Measurements from ENCODE around the gene EXOSC7.

Gene EXOSC7

DNA sequence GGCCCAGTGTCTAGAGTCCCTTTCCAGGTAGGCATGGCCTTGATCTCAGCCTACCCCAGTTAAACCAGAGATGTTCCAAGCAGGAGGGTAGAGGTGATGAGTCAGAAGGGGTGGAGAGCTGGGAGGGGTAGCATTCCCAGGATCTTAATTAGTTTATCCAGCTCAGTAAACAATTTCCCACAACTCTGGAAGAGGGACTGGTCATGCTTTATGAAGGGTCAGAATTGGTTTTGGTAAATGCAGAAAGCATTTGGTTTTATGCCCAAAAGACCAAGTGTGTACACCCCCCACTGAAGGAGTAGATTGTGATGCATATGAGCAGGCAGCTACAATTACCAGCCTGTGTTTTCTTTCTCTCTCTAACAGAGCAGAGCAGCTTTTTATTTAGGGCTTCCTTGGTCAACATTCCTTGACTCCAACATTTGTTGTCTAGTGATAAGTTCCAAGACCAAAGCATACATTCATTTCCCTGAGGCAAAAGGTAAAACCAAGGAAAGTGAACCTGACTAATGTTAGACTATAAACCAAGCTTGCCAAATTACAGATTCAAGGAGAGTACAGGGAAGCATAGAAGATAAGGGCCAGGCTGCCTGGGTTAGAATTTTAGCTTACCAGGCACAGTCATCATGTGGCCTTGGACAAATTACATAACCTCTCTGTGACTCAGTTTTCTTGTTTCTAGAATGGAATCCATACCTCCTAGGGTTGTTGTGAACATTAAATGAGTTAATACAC, 17.6 kb downstream of the EXOSC7 start:
- H3K9ac ChIP-seq (ENCODE audit: low read depth, low read length): no peak overlapping the region

DNA sequence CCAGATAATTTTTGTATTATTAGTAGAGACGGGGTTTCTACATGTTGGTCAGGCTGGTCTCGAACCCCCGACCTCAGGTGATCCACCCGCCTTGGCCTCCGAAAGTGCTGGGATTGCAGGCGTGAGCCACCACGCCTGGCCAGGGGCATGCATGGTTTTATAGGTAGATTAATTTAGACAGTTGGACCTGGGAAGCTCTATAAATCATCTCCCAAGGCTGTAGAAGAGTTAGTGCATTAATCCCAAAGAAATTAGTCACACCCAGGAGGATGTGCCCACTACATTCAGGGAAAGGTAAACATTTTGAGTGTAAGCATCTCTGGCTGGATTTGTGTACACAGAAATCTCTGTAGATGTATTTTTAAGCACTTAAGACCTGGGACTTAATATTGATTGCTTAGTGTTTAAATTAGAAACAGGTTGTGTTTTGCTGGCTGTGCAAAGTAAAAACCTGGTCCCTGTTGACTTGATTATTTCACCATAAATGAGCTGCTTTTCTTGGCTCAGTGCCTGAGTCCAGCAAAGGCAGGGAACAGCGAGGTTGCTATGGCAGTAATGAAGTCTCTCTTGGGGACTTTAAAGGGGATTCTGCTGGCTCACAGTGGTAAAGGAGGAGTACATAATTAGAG, 19.2 kb downstream of the EXOSC7 start:
- Histone ChIP-seq H3K27ac (ENCODE audit: low read depth, low read length) (no peak overlapping the region), H3K27me3 (ENCODE audit: insufficient read depth, low read length) (no peaks in the 10 kb centered on the region), H3K36me3 (ENCODE audit: insufficient read depth, low read length) (peaks cover 85% of the 10 kb centered on the region), H3K4me1 (ENCODE audit: insufficient read depth, low read length) (peaks cover 21% of the 10 kb centered on the region), H3K9ac (ENCODE audit: low read depth, low read length) (no peak overlapping the region), H3K9me3 (ENCODE audit: insufficient read depth, low read depth, low read length) (no peaks in the 10 kb centered on the region), H3K4me3 (ENCODE audit: low read length) (no peak overlapping the region)
- WGBS: 89% methylated on average over 8 of the region's 8 CpGs

More for the DNA sequence above, 17.6 kb downstream of the EXOSC7 start:
- Histone ChIP-seq H3K4me1 (ENCODE audit: insufficient read depth, low read length) (peaks cover 27% of the 10 kb centered on the region), H3K9me3 (ENCODE audit: insufficient read depth, low read depth, low read length) (no peaks in the 10 kb centered on the region), H3K27ac (ENCODE audit: low read depth, low read length) (peak overlapping the region; percentile 26), H3K4me3 (ENCODE audit: low read length) (no peak overlapping the region), H3K27me3 (ENCODE audit: insufficient read depth, low read length) (no peaks in the 10 kb centered on the region), H3K36me3 (ENCODE audit: insufficient read depth, low read length) (peaks cover 79% of the 10 kb centered on the region)

DNA sequence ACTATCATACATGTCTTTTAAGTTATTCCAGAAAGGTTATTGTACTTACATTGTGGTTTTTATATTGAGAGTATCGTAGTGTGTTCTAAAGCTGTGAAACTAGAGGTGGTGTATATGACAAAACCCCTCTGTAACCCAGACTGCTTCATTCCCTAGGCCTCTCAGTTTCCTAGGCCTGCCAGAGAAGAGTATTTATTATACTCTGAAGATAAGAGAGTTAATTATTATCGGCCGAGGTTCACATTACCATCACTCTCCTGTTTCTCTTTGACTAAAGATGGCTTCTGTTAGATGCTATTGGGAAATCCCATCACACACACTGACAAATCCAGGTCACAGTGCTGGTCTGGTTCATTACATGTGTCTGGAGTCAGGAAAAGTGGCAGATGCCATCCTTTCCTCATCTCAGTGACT, 20.5 kb downstream of the EXOSC7 start:
- H3K4me3 ChIP-seq (ENCODE audit: low read length): no peak overlapping the region
- no peak overlapping the region for H3K27ac ChIP-seq (ENCODE audit: low read depth, low read length)
- no peaks in the 10 kb centered on the region for H3K27me3 ChIP-seq (ENCODE audit: insufficient read depth, low read length)
- H3K9ac ChIP-seq (ENCODE audit: low read depth, low read length): no peak overlapping the region
- peaks cover 21% of the 10 kb centered on the region for H3K4me1 ChIP-seq (ENCODE audit: insufficient read depth, low read length)
- H3K36me3 ChIP-seq (ENCODE audit: insufficient read depth, low read length): peaks cover 85% of the 10 kb centered on the region
- H3K9me3 ChIP-seq (ENCODE audit: insufficient read depth, low read depth, low read length): no peaks in the 10 kb centered on the region
- 82% methylated on average over 3 of the region's 3 CpGs for WGBS

DNA sequence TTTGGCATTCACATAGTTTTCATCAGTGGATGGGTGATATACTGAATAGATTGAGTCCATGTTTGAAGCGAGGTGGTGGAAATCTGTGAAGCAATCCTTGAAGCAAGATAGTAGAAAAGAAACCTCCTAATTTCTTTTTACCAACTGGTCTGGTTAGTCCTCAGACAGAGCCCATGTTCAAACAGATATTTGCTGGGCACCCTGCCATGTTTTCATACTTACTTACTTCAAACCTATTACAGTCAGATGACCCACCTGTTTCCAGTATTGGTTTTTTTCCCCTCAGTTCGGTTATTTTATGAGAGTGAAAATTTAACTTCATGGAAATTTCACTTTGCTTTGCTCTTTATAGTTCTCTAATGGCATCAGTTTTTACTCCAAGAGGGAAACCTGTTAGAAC, 23.7 kb downstream of the EXOSC7 start:
- WGBS: 94% methylated on average over 2 of the region's 2 CpGs
- peaks cover 94% of the 10 kb centered on the region for H3K36me3 ChIP-seq (ENCODE audit: insufficient read depth, low read length)

DNA sequence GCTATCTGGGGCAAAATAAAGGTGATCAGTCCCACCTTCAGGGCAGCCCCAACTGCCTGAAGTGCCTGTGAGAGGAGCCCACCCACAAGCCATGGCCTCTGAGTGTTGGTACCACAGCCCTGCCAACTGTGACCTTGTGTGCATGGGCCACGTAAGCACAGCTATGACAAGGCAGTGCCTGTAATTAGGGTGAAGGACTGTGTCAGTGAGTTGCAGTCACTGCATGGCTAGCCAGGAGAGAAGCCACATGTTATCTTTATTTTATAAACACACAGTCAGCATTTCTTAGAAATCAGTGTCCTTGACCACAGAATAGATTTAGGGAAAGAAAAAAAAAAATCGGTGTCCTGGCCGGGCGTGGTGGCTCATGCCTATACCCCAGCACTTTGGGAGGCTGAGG, 24.8 kb downstream of the EXOSC7 start:
- Histone ChIP-seq H3K4me1 (ENCODE audit: insufficient read depth, low read length) (no peaks in the 10 kb centered on the region), H3K9me3 (ENCODE audit: insufficient read depth, low read depth, low read length) (peaks cover 21% of the 10 kb centered on the region; the same call in 1 of the 2 replicates), H3K9ac (ENCODE audit: low read depth, low read length) (no peak overlapping the region), H3K27ac (ENCODE audit: low read depth, low read length) (no peak overlapping the region), H3K36me3 (ENCODE audit: insufficient read depth, low read length) (peaks cover 97% of the 10 kb centered on the region), H3K27me3 (ENCODE audit: insufficient read depth, low read length) (no peaks in the 10 kb centered on the region), H3K4me3 (ENCODE audit: low read length) (no peak overlapping the region)
- 99% methylated on average over 4 of the region's 4 CpGs for WGBS

More for the DNA sequence above, 23.7 kb downstream of the EXOSC7 start:
- H3K4me1 ChIP-seq (ENCODE audit: insufficient read depth, low read length): no peaks in the 10 kb centered on the region
- H3K27ac ChIP-seq (ENCODE audit: low read depth, low read length): no peak overlapping the region
- H3K9me3 ChIP-seq (ENCODE audit: insufficient read depth, low read depth, low read length): peaks cover 16% of the 10 kb centered on the region; the same call in 1 of the 2 replicates
- H3K9ac ChIP-seq (ENCODE audit: low read depth, low read length): no peak overlapping the region
- H3K4me3 ChIP-seq (ENCODE audit: low read length): no peak overlapping the region
- no peaks in the 10 kb centered on the region for H3K27me3 ChIP-seq (ENCODE audit: insufficient read depth, low read length)

DNA sequence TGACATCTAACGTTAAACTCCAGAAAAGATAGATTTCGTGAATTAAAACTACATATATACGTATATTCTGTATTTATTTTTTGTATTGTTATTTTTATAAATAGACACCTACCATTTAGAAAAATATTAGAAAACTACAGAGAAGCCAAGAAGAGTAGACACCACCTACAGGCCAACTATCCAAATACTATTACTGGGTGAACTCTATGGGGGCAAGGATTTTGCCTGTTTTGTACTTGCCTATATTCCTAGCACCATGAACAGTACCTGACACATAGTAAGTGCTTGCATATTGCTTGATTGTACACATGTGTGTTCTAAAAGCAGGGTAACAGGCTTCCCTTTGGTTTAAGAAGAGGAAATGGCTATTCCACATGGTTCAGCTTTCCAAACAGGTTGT, 25.7 kb downstream of the EXOSC7 start:
- Histone ChIP-seq H3K9ac (ENCODE audit: low read depth, low read length) (no peak overlapping the region), H3K9me3 (ENCODE audit: insufficient read depth, low read depth, low read length) (peaks cover 21% of the 10 kb centered on the region; the same call in 1 of the 2 replicates), H3K4me1 (ENCODE audit: insufficient read depth, low read length) (no peaks in the 10 kb centered on the region), H3K4me3 (ENCODE audit: low read length) (no peak overlapping the region), H3K27me3 (ENCODE audit: insufficient read depth, low read length) (no peaks in the 10 kb centered on the region), H3K27ac (ENCODE audit: low read depth, low read length) (no peak overlapping the region), H3K36me3 (ENCODE audit: insufficient read depth, low read length) (peaks cover 89% of the 10 kb centered on the region)
- no CpG with 5 or more reads among the region's 3 CpGs for WGBS

DNA sequence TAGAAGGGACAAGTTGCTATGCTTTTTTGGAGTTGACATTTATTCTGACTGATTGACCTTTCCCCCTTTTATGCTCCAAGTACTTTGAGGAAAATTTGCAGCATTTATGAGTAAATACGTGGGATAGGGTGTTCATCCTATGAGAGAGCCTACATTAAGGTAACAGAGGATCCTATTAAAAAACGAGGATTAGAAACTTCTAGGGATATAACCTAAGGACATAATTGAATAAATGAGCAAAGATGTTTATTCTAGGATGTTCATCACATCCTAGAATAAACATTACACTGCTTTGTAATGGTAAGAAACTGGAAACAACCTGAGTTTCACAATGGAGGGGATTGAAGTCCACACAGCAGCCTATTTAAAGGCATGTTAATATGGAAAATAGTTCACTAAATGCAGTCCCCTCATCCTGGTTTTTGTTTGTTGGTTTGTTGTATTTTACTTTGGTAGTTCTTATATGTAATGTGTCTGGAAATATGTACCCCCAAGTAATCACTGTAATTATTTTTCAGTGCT, 26.2 kb downstream of the EXOSC7 start:
- Histone ChIP-seq H3K27ac (ENCODE audit: low read depth, low read length) (no peak overlapping the region), H3K4me1 (ENCODE audit: insufficient read depth, low read length) (no peaks in the 10 kb centered on the region), H3K27me3 (ENCODE audit: insufficient read depth, low read length) (no peaks in the 10 kb centered on the region), H3K4me3 (ENCODE audit: low read length) (no peak overlapping the region), H3K9ac (ENCODE audit: low read depth, low read length) (no peak overlapping the region), H3K36me3 (ENCODE audit: insufficient read depth, low read length) (peaks cover 89% of the 10 kb centered on the region), H3K9me3 (ENCODE audit: insufficient read depth, low read depth, low read length) (peaks cover 21% of the 10 kb centered on the region; the same call in 1 of the 2 replicates)
- WGBS: 88% methylated on average over 1 of the region's 2 CpGs

DNA sequence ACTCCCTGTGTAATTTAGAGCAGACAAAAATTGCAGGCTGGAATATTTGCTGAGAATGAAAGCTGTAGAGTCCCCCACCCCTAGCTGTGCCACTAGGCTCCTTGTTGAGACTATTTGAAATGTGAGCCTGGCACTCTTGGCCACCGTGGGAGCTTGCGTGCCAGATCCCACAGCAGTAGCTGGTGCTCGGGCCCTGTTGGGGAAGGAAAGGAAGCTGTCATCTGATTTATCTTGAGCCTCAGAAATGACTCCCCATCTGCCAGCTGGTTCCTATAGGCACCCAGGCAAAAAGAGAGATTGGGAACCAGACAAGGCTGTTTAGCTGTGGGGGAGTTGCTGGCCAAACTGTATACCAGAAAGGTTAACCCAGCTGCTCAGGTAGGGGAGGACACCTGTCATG, 26.7 kb downstream of the EXOSC7 start:
- Histone ChIP-seq H3K9me3 (ENCODE audit: insufficient read depth, low read depth, low read length) (peaks cover 21% of the 10 kb centered on the region; the same call in 1 of the 2 replicates), H3K4me3 (ENCODE audit: low read length) (no peak overlapping the region), H3K36me3 (ENCODE audit: insufficient read depth, low read length) (peaks cover 89% of the 10 kb centered on the region), H3K9ac (ENCODE audit: low read depth, low read length) (no peak overlapping the region), H3K27me3 (ENCODE audit: insufficient read depth, low read length) (no peaks in the 10 kb centered on the region), H3K4me1 (ENCODE audit: insufficient read depth, low read length) (no peaks in the 10 kb centered on the region), H3K27ac (ENCODE audit: low read depth, low read length) (no peak overlapping the region)
- 96% methylated on average over 3 of the region's 3 CpGs for WGBS

DNA sequence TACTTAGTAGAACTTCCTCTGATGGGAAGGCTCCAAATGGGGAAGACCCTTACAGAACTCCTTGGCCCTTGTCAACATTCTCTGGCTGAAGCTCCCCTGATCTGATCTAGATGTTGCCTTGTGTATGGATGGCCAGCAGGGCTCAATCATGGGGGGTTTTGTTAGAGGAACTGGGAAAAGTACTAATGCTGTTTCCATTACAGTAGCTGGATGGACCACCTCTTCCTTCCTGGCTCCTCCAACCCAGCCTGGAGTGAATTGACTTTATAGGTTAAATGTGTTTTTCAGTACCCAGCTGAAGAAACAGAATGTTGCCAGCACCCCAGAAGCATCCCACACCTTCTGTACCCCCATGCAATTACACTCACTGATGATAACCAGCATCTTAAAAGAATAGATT, 27.4 kb downstream of the EXOSC7 start:
- Histone ChIP-seq H3K36me3 (ENCODE audit: insufficient read depth, low read length) (peaks cover 89% of the 10 kb centered on the region), H3K27ac (ENCODE audit: low read depth, low read length) (no peak overlapping the region), H3K9ac (ENCODE audit: low read depth, low read length) (no peak overlapping the region), H3K4me3 (ENCODE audit: low read length) (no peak overlapping the region), H3K27me3 (ENCODE audit: insufficient read depth, low read length) (no peaks in the 10 kb centered on the region), H3K9me3 (ENCODE audit: insufficient read depth, low read depth, low read length) (peaks cover 21% of the 10 kb centered on the region; the same call in 1 of the 2 replicates), H3K4me1 (ENCODE audit: insufficient read depth, low read length) (no peaks in the 10 kb centered on the region)

DNA sequence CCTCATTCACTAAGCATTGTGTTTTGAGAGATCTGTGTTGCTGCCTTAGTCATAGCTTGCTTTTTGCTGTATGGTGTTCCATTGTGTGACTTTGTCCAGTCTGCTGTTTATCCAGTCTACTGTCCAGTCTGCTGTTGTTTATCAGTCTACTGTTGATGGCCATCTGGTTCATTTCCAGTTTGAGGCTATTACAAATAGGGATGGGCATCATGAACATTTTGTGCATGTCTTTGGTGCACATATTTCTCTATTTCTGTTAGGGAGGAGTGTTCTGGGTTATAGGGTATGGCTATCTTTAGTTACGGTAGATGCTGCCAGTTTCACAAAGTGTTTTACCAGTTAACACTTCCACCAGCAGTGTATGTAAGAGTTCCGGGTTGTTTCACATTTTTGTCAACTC, 27.8 kb downstream of the EXOSC7 start:
- H3K9ac ChIP-seq (ENCODE audit: low read depth, low read length): no peak overlapping the region
- WGBS: 100% methylated on average over 2 of the region's 2 CpGs
- H3K27ac ChIP-seq (ENCODE audit: low read depth, low read length): no peak overlapping the region
- H3K36me3 ChIP-seq (ENCODE audit: insufficient read depth, low read length): peaks cover 89% of the 10 kb centered on the region
- H3K27me3 ChIP-seq (ENCODE audit: insufficient read depth, low read length): no peaks in the 10 kb centered on the region
- peaks cover 21% of the 10 kb centered on the region; the same call in 1 of the 2 replicates for H3K9me3 ChIP-seq (ENCODE audit: insufficient read depth, low read depth, low read length)
- H3K4me1 ChIP-seq (ENCODE audit: insufficient read depth, low read length): no peaks in the 10 kb centered on the region
- H3K4me3 ChIP-seq (ENCODE audit: low read length): no peak overlapping the region

DNA sequence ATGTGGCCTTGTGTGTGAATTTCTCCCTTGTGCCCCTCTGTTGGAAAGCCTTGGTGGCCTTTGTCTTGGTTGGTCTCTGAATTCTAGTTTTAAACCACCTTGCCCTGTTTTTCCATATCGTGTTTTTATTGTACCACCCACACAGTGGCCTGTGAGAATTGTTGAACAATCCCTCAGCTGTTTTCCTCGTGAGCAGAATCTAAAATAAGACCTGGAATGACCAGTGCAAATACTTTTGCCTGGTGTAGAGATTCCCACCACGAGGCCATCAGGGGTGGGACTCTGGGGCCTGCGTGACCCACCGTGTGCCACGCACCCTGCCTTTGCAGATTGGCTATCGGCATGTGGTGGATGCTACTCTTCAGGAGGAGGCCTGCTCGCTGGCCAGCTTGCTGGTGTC, 31.0 kb downstream of the EXOSC7 start:
- no peak overlapping the region for H3K27ac ChIP-seq (ENCODE audit: low read depth, low read length)
- H3K9me3 ChIP-seq (ENCODE audit: insufficient read depth, low read depth, low read length): peaks cover 21% of the 10 kb centered on the region; the same call in 1 of the 2 replicates
- no peak overlapping the region for H3K9ac ChIP-seq (ENCODE audit: low read depth, low read length)
- H3K36me3 ChIP-seq (ENCODE audit: insufficient read depth, low read length): peaks cover 83% of the 10 kb centered on the region
- no peaks in the 10 kb centered on the region for H3K4me1 ChIP-seq (ENCODE audit: insufficient read depth, low read length)
- no peaks in the 10 kb centered on the region for H3K27me3 ChIP-seq (ENCODE audit: insufficient read depth, low read length)
- H3K4me3 ChIP-seq (ENCODE audit: low read length): no peak overlapping the region
- WGBS: 96% methylated on average over 8 of the region's 8 CpGs
